HEK293 (cell line): ENCODE data around the gene CTDSP1.
A peak's percentile ranks its signal among the peaks of the same experiment; 100 is the strongest.

Source experiments
- CTCF ChIA-PET: fragments of 350-600 bp; formaldehyde crosslinking; extraction: SDS; loops from one replicate; lab custom pipeline; 2021; ENCODE audit warnings: antibody characterized with exemption; lab: Yijun Ruan, JAX
- POLR2A ChIA-PET: fragments of 300-600 bp; formaldehyde crosslinking; extraction: SDS; loops from one replicate; lab custom pipeline; 2020; ENCODE audit warnings: antibody characterized with exemption, inconsistent platforms; lab: Yijun Ruan, JAX
- H3K27ac ChIP-seq: fragments of 200-500 bp; sonication (Bioruptor generic); 2 replicates; pipeline ENCODE4 v1.5.1; 2014; ENCODE audit warnings: low read depth, low read length, control low read depth, inconsistent platforms; ENCODE audit errors: extremely low read depth
- H3K36me3 ChIP-seq, 2 experiments: fragments of 200-500 bp in 1 of 2; sonication (Bioruptor generic) in 1 of 2; 1 replicate in 1 of 2; 2 replicates in 1 of 2; pipeline ENCODE4 v1.5.1; 2014 to 2017; ENCODE audit warnings: inconsistent platforms in 2 of 2, low read length in 2 of 2; ENCODE audit not compliant: control insufficient read depth in 2 of 2, insufficient read depth in 1 of 2
- H3K4me1 ChIP-seq: fragments of 200-500 bp; sonication (Bioruptor generic); 2 replicates; pipeline ENCODE4 v1.5.1; 2014; ENCODE audit warnings: mild to moderate bottlenecking, low read length, inconsistent platforms; ENCODE audit not compliant: control insufficient read depth, insufficient read depth
- H3K4me3 ChIP-seq: 2 replicates; pipeline ENCODE4 v1.5.1; 2011; ENCODE audit warnings: low read depth, mild to moderate bottlenecking, control low read depth, low read length, moderate library complexity
- H3K9me3 ChIP-seq: fragments of 200-500 bp; sonication (Bioruptor generic); 2 replicates; pipeline ENCODE4 v1.5.1; 2014; ENCODE audit warnings: low read depth, low read length, inconsistent platforms; ENCODE audit not compliant: control insufficient read depth, insufficient read depth
- CTCF ChIP-seq: fragments of 450-650 bp; formaldehyde crosslinking; IDR thresholded peaks from 2 replicates; pipeline ENCODE4 v1.5.1; 2016; ENCODE audit warnings: missing biosample characterization, missing genetic modification characterization
- HOXA7 ChIP-seq: sonication (generic); formaldehyde crosslinking; IDR thresholded peaks from 2 replicates; pipeline ENCODE4 v1.8.1; 2022; ENCODE audit warnings: missing genetic modification reagents, borderline replicate concordance
- KLF17 ChIP-seq: fragments of 450-650 bp; formaldehyde crosslinking; IDR thresholded peaks from 2 replicates; pipeline ENCODE4 v1.5.1; 2016; ENCODE audit warnings: missing biosample characterization, missing genetic modification characterization
- KLF8 ChIP-seq: fragments of 450-650 bp; formaldehyde crosslinking; IDR thresholded peaks from 2 replicates; pipeline ENCODE4 v1.5.1; 2016; ENCODE audit warnings: missing biosample characterization, missing genetic modification characterization
- OVOL3 ChIP-seq: fragments of 450-650 bp; formaldehyde crosslinking; IDR thresholded peaks from 2 replicates; pipeline ENCODE4 v1.5.1; 2016; ENCODE audit warnings: missing biosample characterization, missing genetic modification characterization
- PRDM10 ChIP-seq: fragments of 450-650 bp; formaldehyde crosslinking; IDR thresholded peaks from 2 replicates; pipeline ENCODE4 v1.5.1; 2016; ENCODE audit warnings: missing biosample characterization, missing genetic modification characterization
- PRDM2 ChIP-seq: fragments of 450-650 bp; formaldehyde crosslinking; IDR thresholded peaks from 2 replicates; pipeline ENCODE4 v1.5.1; 2016; ENCODE audit warnings: missing biosample characterization, missing genetic modification characterization, borderline replicate concordance
- SP2 ChIP-seq: fragments of 450-650 bp; formaldehyde crosslinking; IDR thresholded peaks from 2 replicates; pipeline ENCODE4 v1.5.1; 2016; ENCODE audit warnings: missing biosample characterization, missing genetic modification characterization
- ZBTB17 ChIP-seq: fragments of 450-650 bp; formaldehyde crosslinking; IDR thresholded peaks from 2 replicates; pipeline ENCODE4 v1.5.1; 2016; ENCODE audit warnings: missing biosample characterization, missing genetic modification characterization
- ZBTB20 ChIP-seq: fragments of 450-650 bp; formaldehyde crosslinking; IDR thresholded peaks from 2 replicates; pipeline ENCODE4 v1.5.1; 2016; ENCODE audit warnings: missing biosample characterization, missing genetic modification characterization
- ZNF10 ChIP-seq: fragments of 450-650 bp; formaldehyde crosslinking; IDR thresholded peaks from 2 replicates; pipeline ENCODE4 v1.5.1; 2017; ENCODE audit warnings: missing biosample characterization, missing genetic modification characterization
- ZNF175 ChIP-seq: fragments of 450-650 bp; formaldehyde crosslinking; IDR thresholded peaks from 2 replicates; pipeline ENCODE4 v1.5.1; 2016; ENCODE audit warnings: missing biosample characterization, missing genetic modification characterization
- ZNF184 ChIP-seq: fragments of 450-650 bp; IDR thresholded peaks from 2 replicates; pipeline ENCODE4 v1.5.1; 2018; ENCODE audit warnings: missing biosample characterization, mild to moderate bottlenecking, missing genetic modification characterization
- ZNF239 ChIP-seq: fragments of 450-650 bp; formaldehyde crosslinking; IDR thresholded peaks from 2 replicates; pipeline ENCODE4 v1.5.1; 2016; ENCODE audit warnings: missing biosample characterization, missing genetic modification characterization
- ZNF266 ChIP-seq: fragments of 450-650 bp; formaldehyde crosslinking; IDR thresholded peaks from 2 replicates; pipeline ENCODE4 v1.5.1; 2016; ENCODE audit warnings: missing biosample characterization, missing genetic modification characterization, low read depth
- ZNF274 ChIP-seq, 2 experiments: fragments of 200-500 bp in 1 of 2; fragments of 450-650 bp in 1 of 2; sonication (Bioruptor generic) in 1 of 2; formaldehyde crosslinking in 1 of 2; IDR thresholded peaks; 2 replicates each; pipeline versions ENCODE4 v1.5.1 to v1.6.1; 2014 to 2016; ENCODE audit warnings: borderline replicate concordance in 1 of 2, inconsistent platforms in 1 of 2, low read length in 1 of 2, missing biosample characterization in 1 of 2, missing genetic modification characterization in 1 of 2
- ZNF302 ChIP-seq: fragments of 450-650 bp; formaldehyde crosslinking; IDR thresholded peaks from 2 replicates; pipeline ENCODE4 v1.5.1; 2016; ENCODE audit warnings: missing biosample characterization, missing genetic modification characterization, low read depth
- ZNF335 ChIP-seq: fragments of 450-650 bp; formaldehyde crosslinking; conservative IDR thresholded peaks from 2 replicates; pipeline ENCODE4 v1.5.1; 2016; ENCODE audit warnings: missing biosample characterization, missing genetic modification characterization
- ZNF341 ChIP-seq: fragments of 450-650 bp; formaldehyde crosslinking; IDR thresholded peaks from 2 replicates; pipeline ENCODE4; 2016; ENCODE audit warnings: low read depth, missing biosample characterization, missing genetic modification characterization
- ZNF510 ChIP-seq: fragments of 450-650 bp; formaldehyde crosslinking; IDR thresholded peaks from 2 replicates; pipeline ENCODE4 v1.5.1; 2018; ENCODE audit warnings: mild to moderate bottlenecking, missing genetic modification characterization, missing biosample characterization; ENCODE audit not compliant: insufficient replicate concordance
- ZNF558 ChIP-seq: fragments of 450-650 bp; formaldehyde crosslinking; IDR thresholded peaks from 2 replicates; pipeline ENCODE4 v1.5.1; 2016; ENCODE audit warnings: missing biosample characterization, missing genetic modification characterization
- ZNF561 ChIP-seq: fragments of 450-650 bp; IDR thresholded peaks from 2 replicates; pipeline ENCODE4 v1.5.1; 2018; ENCODE audit warnings: missing biosample characterization, missing genetic modification characterization, borderline replicate concordance
- ZNF624 ChIP-seq: fragments of 450-650 bp; formaldehyde crosslinking; IDR thresholded peaks from 2 replicates; pipeline ENCODE4 v1.5.1; 2017; ENCODE audit warnings: missing biosample characterization, missing genetic modification characterization
- ZNF701 ChIP-seq: fragments of 450-650 bp; formaldehyde crosslinking; IDR thresholded peaks from 2 replicates; pipeline ENCODE4 v1.5.1; 2016; ENCODE audit warnings: missing biosample characterization, missing genetic modification characterization

The CTDSP1 gene

GRCh38 chr2:218396688-218397462, 2.8 kb upstream of the CTDSP1 start:
- no peaks in the 10 kb centered on the region for H3K9me3 ChIP-seq
- POLR2A ChIA-PET: interaction anchor here (1.0 to 2.2 kb wide), 5 partner anchors 8 to 126 kb away, joined by 3 to 11 read pairs (median 4); partner anchors contain the start of genes AAMP, PNKD and TMBIM1
- TF ChIP-seq PRDM2 (tag by site-specific recombination): no peak
- TF ChIP-seq ZNF184: no peak
- TF ChIP-seq ZNF341: peak; percentile 93
- TF ChIP-seq HOXA7 (CRISPR knock-in tag): no peak
- no peak for TF ChIP-seq ZNF266 (tag by site-specific recombination)
- TF ChIP-seq OVOL3: no peak
- TF ChIP-seq SP2: no peak
- no peak for TF ChIP-seq ZNF558 (tag by site-specific recombination)
- no peak for TF ChIP-seq ZNF561 (tag by site-specific recombination)
- no peak for TF ChIP-seq ZBTB20 (tag by site-specific recombination)
- no peak for TF ChIP-seq ZNF510 (tag by site-specific recombination)
- TF ChIP-seq ZNF302: no peak
- 0 out of 2 replicates have a peak, but pooled peaks have one; percentile 3 for TF ChIP-seq ZBTB17 (tag by site-specific recombination)
- TF ChIP-seq ZNF10: peak; percentile 55
- TF ChIP-seq KLF17 (tag by site-specific recombination): peak; percentile 56; the same call in 1 of the 2 replicates
- TF ChIP-seq ZNF274 (IDR thresholded peaks at IDR 0.05; ENCODE audit: low read length): no peak
- no peak for TF ChIP-seq ZNF274 (tag by site-specific recombination; IDR thresholded peaks at IDR 0.05; ENCODE audit: borderline replicate concordance)
- no peak for TF ChIP-seq ZNF175 (tag by site-specific recombination)
- peak; percentile 3 for TF ChIP-seq PRDM10 (tag by site-specific recombination)
- no peak for TF ChIP-seq ZNF239
- no peak for TF ChIP-seq KLF8
- TF ChIP-seq ZNF624 (tag by site-specific recombination): no peak
- TF ChIP-seq ZNF701 (tag by site-specific recombination): no peak
- 0 out of 2 replicates have a peak, but pooled peaks have one; percentile 35 for TF ChIP-seq CTCF (tag by site-specific recombination)
- peak; percentile 68; the same call in 1 of the 2 replicates for TF ChIP-seq ZNF335 (tag by site-specific recombination)

More at GRCh38 chr2:218396688-218397462, 2.8 kb upstream of the CTDSP1 start:
- Histone ChIP-seq H3K4me3 (peak overlapping the region; percentile 74), H3K27ac (peak overlapping the region; percentile 93; the same call in 1 of the 2 replicates), H3K4me1 (peaks cover 15% of the 10 kb centered on the region), H3K36me3 (peaks cover 0 to 6% of the 10 kb centered on the region in 2 experiments; a peak in 1 of 3 replicates)
- CTCF ChIA-PET: interaction anchor here (0.5 to 3.4 kb wide), 14 partner anchors 8 to 457 kb away, joined by 3 to 20 read pairs (median 4); no protein-coding TSS in a partner anchor
